ENCODE data around the gene DPYSL5.
"Not testable (repeated sequence)": the region's sequence is repeated elsewhere in the genome, so short reads cannot be mapped to it uniquely, and the experiment has no call there.

The DPYSL5 gene

GRCh38 chr2:26880161-26880560 lies 32.2 kb downstream of the DPYSL5 start:
- H3K4ac ChIP-seq (ENCODE audit: low read depth, low read length) = no peak overlapping the region
- H3K79me1 ChIP-seq (ENCODE audit: low read length) = no peaks in the 10 kb centered on the region
- no peak overlapping the region for H3K56ac ChIP-seq (ENCODE audit: low read length)
- H2BK15ac ChIP-seq (replicated peaks; ENCODE audit: low read depth) = no peak overlapping the region
- H4K5ac ChIP-seq (ENCODE audit: low read length) = no peak overlapping the region
- no CpG with 5 or more reads among the region's 2 CpGs for WGBS (ENCODE audit: extremely low coverage, insufficient coverage, low lambda C conversion rate)
- H3K4me1 ChIP-seq (ENCODE audit: control insufficient read depth, low read depth, low read length) = no peaks in the 10 kb centered on the region
- no peak overlapping the region for H3K27ac ChIP-seq (ENCODE audit: low read depth, low read length)
- H2AK5ac ChIP-seq (ENCODE audit: low read length) = no peak overlapping the region
- no peaks in the 10 kb centered on the region for H3K79me2 ChIP-seq (ENCODE audit: control insufficient read depth, insufficient read depth, low read length)
- no peak overlapping the region for H3K4me3 ChIP-seq (ENCODE audit: low read length)
- H4K8ac ChIP-seq (ENCODE audit: low read depth, low read length) = no peak overlapping the region
- DNase-seq = no peak
- H3K36me3 ChIP-seq (ENCODE audit: control insufficient read depth, insufficient read depth, low read length) = no peaks in the 10 kb centered on the region
- no peak overlapping the region for H2BK5ac ChIP-seq (ENCODE audit: low read length)
- no peak overlapping the region for H3K18ac ChIP-seq (ENCODE audit: low read length)
- no peak overlapping the region for H2BK120ac ChIP-seq (ENCODE audit: low read depth, low read length)
- H3K23ac ChIP-seq (ENCODE audit: low read length) = no peak overlapping the region
- no peaks in the 10 kb centered on the region for H3K27me3 ChIP-seq (ENCODE audit: insufficient read depth, low read length, poor library complexity)
- no peak overlapping the region for H3K9ac ChIP-seq (ENCODE audit: low read length)
- no peak overlapping the region for H3K4me2 ChIP-seq (ENCODE audit: low read length)

DNA sequence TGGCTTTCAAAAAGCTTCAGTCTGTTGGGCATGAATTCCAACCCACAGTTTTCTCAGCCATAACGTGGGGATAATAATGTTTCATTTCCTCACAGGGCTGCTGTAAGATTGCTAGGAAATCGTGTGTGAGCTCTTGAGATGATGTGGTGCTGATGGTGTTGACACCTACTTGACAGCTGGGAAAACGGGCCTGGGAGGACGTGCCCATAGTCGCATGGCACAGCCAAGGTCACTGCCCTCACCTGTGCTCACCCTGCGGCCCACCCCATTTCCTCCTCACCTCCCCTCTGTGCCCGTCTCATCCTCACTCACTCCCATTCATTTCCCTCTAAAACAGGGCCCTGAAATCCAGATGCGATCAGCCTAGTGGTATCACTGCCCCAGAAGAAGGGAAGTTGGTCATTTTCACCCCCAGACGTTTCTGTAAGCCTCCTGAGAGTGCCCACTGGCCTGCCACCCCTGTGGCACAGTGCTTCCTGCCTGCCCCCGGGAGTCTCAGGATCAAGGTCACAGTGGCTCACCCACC lies 33.0 kb downstream of the DPYSL5 start:
- no peak overlapping the region for H3K18ac ChIP-seq (ENCODE audit: low read length)
- no peaks in the 10 kb centered on the region for H3K4me1 ChIP-seq (ENCODE audit: control insufficient read depth, low read depth, low read length)
- no peak overlapping the region for H3K4me3 ChIP-seq (ENCODE audit: low read length)
- H3K79me1 ChIP-seq (ENCODE audit: low read length) = no peaks in the 10 kb centered on the region
- no peak overlapping the region for H2BK15ac ChIP-seq (replicated peaks; ENCODE audit: low read depth)
- no peaks in the 10 kb centered on the region for H3K79me2 ChIP-seq (ENCODE audit: control insufficient read depth, insufficient read depth, low read length)
- no CpG with 5 or more reads among the region's 10 CpGs for WGBS (ENCODE audit: extremely low coverage, insufficient coverage, low lambda C conversion rate)
- no peak overlapping the region for H3K9ac ChIP-seq (ENCODE audit: low read length)
- H2AK5ac ChIP-seq (ENCODE audit: low read length) = no peak overlapping the region
- H3K4me2 ChIP-seq (ENCODE audit: low read length) = no peak overlapping the region
- H4K5ac ChIP-seq (ENCODE audit: low read length) = no peak overlapping the region
- no peaks in the 10 kb centered on the region for H3K36me3 ChIP-seq (ENCODE audit: control insufficient read depth, insufficient read depth, low read length)
- H3K23ac ChIP-seq (ENCODE audit: low read length) = no peak overlapping the region
- H3K27me3 ChIP-seq (ENCODE audit: insufficient read depth, low read length, poor library complexity) = no peaks in the 10 kb centered on the region
- H3K27ac ChIP-seq (ENCODE audit: low read depth, low read length) = no peak overlapping the region
- H2BK120ac ChIP-seq (ENCODE audit: low read depth, low read length) = no peak overlapping the region
- no peak overlapping the region for H2BK5ac ChIP-seq (ENCODE audit: low read length)
- DNase-seq = no peak
- H3K56ac ChIP-seq (ENCODE audit: low read length) = no peak overlapping the region
- H3K4ac ChIP-seq (ENCODE audit: low read depth, low read length) = no peak overlapping the region
- H4K8ac ChIP-seq (ENCODE audit: low read depth, low read length) = no peak overlapping the region

DNA sequence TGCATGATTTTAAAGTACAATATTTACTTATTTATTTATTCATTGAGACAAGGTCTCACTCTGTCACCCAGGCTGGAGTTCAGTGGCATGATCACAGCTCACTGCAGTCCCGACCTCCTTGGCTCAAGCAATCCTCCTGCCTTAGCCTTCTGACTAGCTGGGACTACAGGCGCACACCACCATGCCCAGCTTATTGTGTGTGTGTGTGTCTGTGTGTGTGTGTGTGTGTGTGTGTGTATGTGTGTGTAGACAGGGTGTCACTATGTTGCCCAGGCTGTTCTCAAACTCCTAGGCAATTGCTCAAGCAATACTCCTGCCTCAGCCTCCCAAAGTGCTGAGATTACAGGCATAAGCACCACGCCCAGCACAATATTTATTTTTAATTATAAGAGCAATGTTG lies 34.3 kb downstream of the DPYSL5 start:
- not testable (repeated sequence) for H3K4me2 ChIP-seq (ENCODE audit: low read length); DNase-seq; H3K27me3 ChIP-seq (ENCODE audit: insufficient read depth, low read length, poor library complexity); H3K4me1 ChIP-seq (ENCODE audit: control insufficient read depth, low read depth, low read length); H3K79me2 ChIP-seq (ENCODE audit: control insufficient read depth, insufficient read depth, low read length); H3K56ac ChIP-seq (ENCODE audit: low read length); H3K9ac ChIP-seq (ENCODE audit: low read length); H4K5ac ChIP-seq (ENCODE audit: low read length); H3K18ac ChIP-seq (ENCODE audit: low read length); H3K4ac ChIP-seq (ENCODE audit: low read depth, low read length); H3K79me1 ChIP-seq (ENCODE audit: low read length); H3K27ac ChIP-seq (ENCODE audit: low read depth, low read length); H2BK120ac ChIP-seq (ENCODE audit: low read depth, low read length); H2AK5ac ChIP-seq (ENCODE audit: low read length); H3K23ac ChIP-seq (ENCODE audit: low read length); H2BK15ac ChIP-seq (replicated peaks; ENCODE audit: low read depth); H3K36me3 ChIP-seq (ENCODE audit: control insufficient read depth, insufficient read depth, low read length); H2BK5ac ChIP-seq (ENCODE audit: low read length); H4K8ac ChIP-seq (ENCODE audit: low read depth, low read length); H3K4me3 ChIP-seq (ENCODE audit: low read length)
- WGBS (ENCODE audit: extremely low coverage, insufficient coverage, low lambda C conversion rate) = no CpG with 5 or more reads among the region's 3 CpGs

DNA sequence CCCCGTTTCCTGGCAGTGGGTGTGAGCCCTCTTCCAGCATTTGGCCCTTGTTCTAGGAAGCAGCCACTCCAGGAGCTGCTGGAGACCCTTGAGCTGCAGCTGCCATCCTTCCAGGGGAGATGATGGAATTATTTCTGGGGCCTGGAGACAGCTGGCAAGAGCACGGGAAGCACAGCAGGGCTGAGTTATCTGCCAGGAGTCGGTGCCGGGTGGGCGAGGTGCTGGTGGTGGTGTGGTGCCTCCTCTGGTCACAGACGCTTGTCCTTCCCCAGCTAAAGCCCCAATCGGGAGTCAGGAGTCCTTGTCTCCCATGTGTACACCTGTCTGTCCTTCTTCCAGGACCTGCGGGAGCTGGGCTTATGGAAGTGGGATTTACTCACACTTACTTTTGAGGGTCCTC lies 36.0 kb downstream of the DPYSL5 start:
- Histone ChIP-seq H3K18ac (ENCODE audit: low read length) (no peak overlapping the region), H3K79me2 (ENCODE audit: control insufficient read depth, insufficient read depth, low read length) (no peaks in the 10 kb centered on the region), H3K9ac (ENCODE audit: low read length) (no peak overlapping the region), H3K4me2 (ENCODE audit: low read length) (no peak overlapping the region), H3K79me1 (ENCODE audit: low read length) (no peaks in the 10 kb centered on the region), H3K4me3 (ENCODE audit: low read length) (no peak overlapping the region), H2BK15ac (replicated peaks; ENCODE audit: low read depth) (no peak overlapping the region), H3K23ac (ENCODE audit: low read length) (no peak overlapping the region), H3K56ac (ENCODE audit: low read length) (no peak overlapping the region), H4K5ac (ENCODE audit: low read length) (no peak overlapping the region), H2BK120ac (ENCODE audit: low read depth, low read length) (no peak overlapping the region), H3K27ac (ENCODE audit: low read depth, low read length) (no peak overlapping the region), H2AK5ac (ENCODE audit: low read length) (no peak overlapping the region), H4K8ac (ENCODE audit: low read depth, low read length) (no peak overlapping the region), H3K27me3 (ENCODE audit: insufficient read depth, low read length, poor library complexity) (no peaks in the 10 kb centered on the region), H3K36me3 (ENCODE audit: control insufficient read depth, insufficient read depth, low read length) (no peaks in the 10 kb centered on the region), H3K4me1 (ENCODE audit: control insufficient read depth, low read depth, low read length) (no peaks in the 10 kb centered on the region), H3K4ac (ENCODE audit: low read depth, low read length) (no peak overlapping the region), H2BK5ac (ENCODE audit: low read length) (no peak overlapping the region)
- DNase-seq = no peak
- WGBS (ENCODE audit: extremely low coverage, insufficient coverage, low lambda C conversion rate) = no CpG with 5 or more reads among the region's 8 CpGs

GRCh38 chr2:26884486-26884885 lies 36.6 kb downstream of the DPYSL5 start:
- Histone ChIP-seq H2AK5ac (ENCODE audit: low read length) (no peak overlapping the region), H3K27ac (ENCODE audit: low read depth, low read length) (no peak overlapping the region), H3K79me1 (ENCODE audit: low read length) (no peaks in the 10 kb centered on the region), H3K4me2 (ENCODE audit: low read length) (no peak overlapping the region), H4K5ac (ENCODE audit: low read length) (no peak overlapping the region), H3K9ac (ENCODE audit: low read length) (no peak overlapping the region), H3K4me1 (ENCODE audit: control insufficient read depth, low read depth, low read length) (no peaks in the 10 kb centered on the region), H2BK120ac (ENCODE audit: low read depth, low read length) (no peak overlapping the region), H3K79me2 (ENCODE audit: control insufficient read depth, insufficient read depth, low read length) (no peaks in the 10 kb centered on the region), H2BK15ac (replicated peaks; ENCODE audit: low read depth) (no peak overlapping the region), H3K4ac (ENCODE audit: low read depth, low read length) (no peak overlapping the region), H3K36me3 (ENCODE audit: control insufficient read depth, insufficient read depth, low read length) (no peaks in the 10 kb centered on the region), H3K4me3 (ENCODE audit: low read length) (no peak overlapping the region), H3K56ac (ENCODE audit: low read length) (no peak overlapping the region), H3K27me3 (ENCODE audit: insufficient read depth, low read length, poor library complexity) (no peaks in the 10 kb centered on the region), H3K18ac (ENCODE audit: low read length) (no peak overlapping the region), H2BK5ac (ENCODE audit: low read length) (no peak overlapping the region), H4K8ac (ENCODE audit: low read depth, low read length) (no peak overlapping the region), H3K23ac (ENCODE audit: low read length) (no peak overlapping the region)
- WGBS (ENCODE audit: extremely low coverage, insufficient coverage, low lambda C conversion rate) = no CpG with 5 or more reads among the region's 3 CpGs
- DNase-seq = no peak

GRCh38 chr2:26885651-26886329 lies 37.9 kb downstream of the DPYSL5 start:
- Histone ChIP-seq H3K4me2 (ENCODE audit: low read length) (no peak overlapping the region), H2BK5ac (ENCODE audit: low read length) (no peak overlapping the region), H2BK120ac (ENCODE audit: low read depth, low read length) (no peak overlapping the region), H3K27ac (ENCODE audit: low read depth, low read length) (no peak overlapping the region), H3K56ac (ENCODE audit: low read length) (no peak overlapping the region), H4K8ac (ENCODE audit: low read depth, low read length) (no peak overlapping the region), H3K23ac (ENCODE audit: low read length) (no peak overlapping the region), H3K79me2 (ENCODE audit: control insufficient read depth, insufficient read depth, low read length) (no peaks in the 10 kb centered on the region), H3K18ac (ENCODE audit: low read length) (no peak overlapping the region), H4K5ac (ENCODE audit: low read length) (no peak overlapping the region), H2BK15ac (replicated peaks; ENCODE audit: low read depth) (no peak overlapping the region), H2AK5ac (ENCODE audit: low read length) (no peak overlapping the region), H3K4me1 (ENCODE audit: control insufficient read depth, low read depth, low read length) (no peaks in the 10 kb centered on the region), H3K4me3 (ENCODE audit: low read length) (no peak overlapping the region), H3K4ac (ENCODE audit: low read depth, low read length) (no peak overlapping the region), H3K36me3 (ENCODE audit: control insufficient read depth, insufficient read depth, low read length) (no peaks in the 10 kb centered on the region), H3K79me1 (ENCODE audit: low read length) (no peaks in the 10 kb centered on the region), H3K9ac (ENCODE audit: low read length) (no peak overlapping the region), H3K27me3 (ENCODE audit: insufficient read depth, low read length, poor library complexity) (no peaks in the 10 kb centered on the region)
- no peak for DNase-seq
- WGBS (ENCODE audit: extremely low coverage, insufficient coverage, low lambda C conversion rate) = no CpG with 5 or more reads among the region's 5 CpGs

Data from mesendoderm (in vitro differentiated cells).